HEK293 (cell line): Measurements from ENCODE around the gene PWWP2A.

Experiments used
- BCL11A ChIP-seq: fragments of 450-650 bp; formaldehyde crosslinking; IDR thresholded peaks from 2 replicates; pipeline ENCODE4 v1.5.1; 2016; ENCODE audit warnings: low read depth, missing biosample characterization, missing genetic modification characterization
- EGR2 ChIP-seq: fragments of 450-650 bp; formaldehyde crosslinking; IDR thresholded peaks from 2 replicates; pipeline ENCODE4 v1.5.1; 2016; ENCODE audit warnings: low read depth, missing biosample characterization, missing genetic modification characterization
- IKZF3 ChIP-seq: fragments of 450-650 bp; IDR thresholded peaks from 2 replicates; pipeline ENCODE4 v1.5.0; 2018; ENCODE audit warnings: missing biosample characterization, mild to moderate bottlenecking, missing genetic modification characterization, moderate library complexity
- KLF16 ChIP-seq: fragments of 450-650 bp; formaldehyde crosslinking; IDR thresholded peaks from 2 replicates; pipeline ENCODE4 v1.5.1; 2017; ENCODE audit warnings: missing biosample characterization, missing genetic modification characterization
- MZF1 ChIP-seq: fragments of 450-650 bp; formaldehyde crosslinking; IDR thresholded peaks from 2 replicates; pipeline ENCODE4 v1.5.1; 2017; ENCODE audit warnings: missing biosample characterization, missing genetic modification characterization, borderline replicate concordance
- OVOL3 ChIP-seq: fragments of 450-650 bp; formaldehyde crosslinking; IDR thresholded peaks from 2 replicates; pipeline ENCODE4 v1.5.1; 2016; ENCODE audit warnings: missing biosample characterization, missing genetic modification characterization
- PRDM10 ChIP-seq: fragments of 450-650 bp; formaldehyde crosslinking; IDR thresholded peaks from 2 replicates; pipeline ENCODE4 v1.5.1; 2016; ENCODE audit warnings: missing biosample characterization, missing genetic modification characterization
- SCRT1 ChIP-seq: fragments of 450-650 bp; formaldehyde crosslinking; IDR thresholded peaks from 2 replicates; pipeline ENCODE4 v1.5.1; 2016; ENCODE audit warnings: missing biosample characterization, missing genetic modification characterization, borderline replicate concordance
- SP2 ChIP-seq: fragments of 450-650 bp; formaldehyde crosslinking; IDR thresholded peaks from 2 replicates; pipeline ENCODE4 v1.5.1; 2016; ENCODE audit warnings: missing biosample characterization, missing genetic modification characterization
- SP3 ChIP-seq: fragments of 450-650 bp; formaldehyde crosslinking; IDR thresholded peaks from 2 replicates; pipeline ENCODE4 v1.5.1; 2016; ENCODE audit warnings: missing biosample characterization, missing genetic modification characterization
- WT1 ChIP-seq: fragments of 450-650 bp; formaldehyde crosslinking; IDR thresholded peaks from 2 replicates; pipeline ENCODE4 v1.5.1; 2016; ENCODE audit warnings: missing biosample characterization, missing genetic modification characterization
- YY1 ChIP-seq: fragments of 450-650 bp; formaldehyde crosslinking; IDR thresholded peaks from 2 replicates; pipeline ENCODE4 v1.5.1; 2018; ENCODE audit warnings: missing biosample characterization, missing genetic modification characterization
- ZBTB44 ChIP-seq: fragments of 450-650 bp; IDR thresholded peaks from 2 replicates; pipeline ENCODE4 v1.5.1; 2018; ENCODE audit warnings: missing biosample characterization, mild to moderate bottlenecking, missing genetic modification characterization
- ZFP41 ChIP-seq: fragments of 450-650 bp; formaldehyde crosslinking; IDR thresholded peaks from 2 replicates; pipeline ENCODE4 v1.5.1; 2016; ENCODE audit warnings: missing biosample characterization, missing genetic modification characterization, borderline replicate concordance
- ZIC2 ChIP-seq: fragments of 450-650 bp; formaldehyde crosslinking; IDR thresholded peaks from 2 replicates; pipeline ENCODE4 v1.5.1; 2016; ENCODE audit warnings: missing biosample characterization, missing genetic modification characterization
- ZNF132 ChIP-seq: fragments of 450-650 bp; formaldehyde crosslinking; IDR thresholded peaks from 2 replicates; pipeline ENCODE4 v1.5.1; 2017; ENCODE audit warnings: missing biosample characterization, missing genetic modification characterization, borderline replicate concordance
- ZNF211 ChIP-seq: fragments of 450-650 bp; formaldehyde crosslinking; IDR thresholded peaks from 2 replicates; pipeline ENCODE4 v1.5.1; 2016; ENCODE audit warnings: low read depth, missing biosample characterization, missing genetic modification characterization
- ZNF221 ChIP-seq: fragments of 450-650 bp; formaldehyde crosslinking; IDR thresholded peaks from 2 replicates; pipeline ENCODE4 v1.5.1; 2017; ENCODE audit warnings: missing biosample characterization, missing genetic modification characterization, borderline replicate concordance
- ZNF248 ChIP-seq: fragments of 450-650 bp; formaldehyde crosslinking; IDR thresholded peaks from 2 replicates; pipeline ENCODE4 v1.5.1; 2017; ENCODE audit warnings: missing biosample characterization, missing genetic modification characterization
- ZNF302 ChIP-seq: fragments of 450-650 bp; formaldehyde crosslinking; IDR thresholded peaks from 2 replicates; pipeline ENCODE4 v1.5.1; 2016; ENCODE audit warnings: missing biosample characterization, missing genetic modification characterization, low read depth
- ZNF311 ChIP-seq: fragments of 450-650 bp; formaldehyde crosslinking; IDR thresholded peaks from 2 replicates; pipeline ENCODE4 v1.5.1; 2017; ENCODE audit warnings: missing biosample characterization, missing genetic modification characterization, borderline replicate concordance
- ZNF341 ChIP-seq: fragments of 450-650 bp; formaldehyde crosslinking; IDR thresholded peaks from 2 replicates; pipeline ENCODE4; 2016; ENCODE audit warnings: low read depth, missing biosample characterization, missing genetic modification characterization
- ZNF362 ChIP-seq: fragments of 450-650 bp; formaldehyde crosslinking; IDR thresholded peaks from 2 replicates; pipeline ENCODE4 v1.5.1; 2016; ENCODE audit warnings: missing biosample characterization, missing genetic modification characterization
- ZNF366 ChIP-seq: fragments of 450-650 bp; formaldehyde crosslinking; conservative IDR thresholded peaks from 2 replicates; pipeline ENCODE4 v1.5.1; 2016; ENCODE audit warnings: missing biosample characterization, missing genetic modification characterization
- ZNF398 ChIP-seq: fragments of 450-650 bp; formaldehyde crosslinking; IDR thresholded peaks from 2 replicates; pipeline ENCODE4 v1.5.1; 2017; ENCODE audit warnings: missing biosample characterization, missing genetic modification characterization
- ZNF501 ChIP-seq: fragments of 450-650 bp; formaldehyde crosslinking; IDR thresholded peaks from 2 replicates; pipeline ENCODE4 v1.5.1; 2016; ENCODE audit warnings: missing biosample characterization, missing genetic modification characterization
- ZNF530 ChIP-seq: fragments of 450-650 bp; formaldehyde crosslinking; IDR thresholded peaks from 2 replicates; pipeline ENCODE4 v1.5.1; 2016; ENCODE audit warnings: low read depth, missing biosample characterization, missing genetic modification characterization
- ZNF549 ChIP-seq: fragments of 450-650 bp; IDR thresholded peaks from 2 replicates; pipeline ENCODE4 v1.5.1; 2018; ENCODE audit warnings: missing biosample characterization, missing genetic modification characterization, mild to moderate bottlenecking, inconsistent platforms, moderate library complexity
- ZNF560 ChIP-seq: fragments of 450-650 bp; formaldehyde crosslinking; IDR thresholded peaks from 2 replicates; pipeline ENCODE4 v1.5.1; 2017; ENCODE audit warnings: missing biosample characterization, missing genetic modification characterization, borderline replicate concordance
- ZNF580 ChIP-seq: fragments of 450-650 bp; formaldehyde crosslinking; IDR thresholded peaks from 2 replicates; pipeline ENCODE4 v1.5.1; 2016; ENCODE audit warnings: missing biosample characterization, missing genetic modification characterization
- ZNF658 ChIP-seq: fragments of 450-650 bp; formaldehyde crosslinking; IDR thresholded peaks from 2 replicates; pipeline ENCODE4; 2016; ENCODE audit warnings: missing biosample characterization, missing genetic modification characterization
- ZNF660 ChIP-seq: fragments of 450-650 bp; IDR thresholded peaks from 2 replicates; pipeline ENCODE4 v1.5.1; 2018; ENCODE audit warnings: missing biosample characterization, mild to moderate bottlenecking, missing genetic modification characterization

PWWP2A gene

GRCh38 chr5:160165137-160166068, 46.2 kb upstream of the PWWP2A start (continued):
- TF ChIP-seq ZNF362 (tag by site-specific recombination) (no peak), MZF1 (tag by site-specific recombination) (no peak), ZNF211 (tag by site-specific recombination) (no peak), ZNF132 (no peak), PRDM10 (tag by site-specific recombination) (peak; percentile 99), ZNF311 (tag by site-specific recombination) (no peak), WT1 (tag by site-specific recombination) (no peak), ZNF221 (tag by site-specific recombination) (no peak), ZNF248 (no peak), SCRT1 (no peak), SP2 (tag by site-specific recombination) (peak; percentile 93), ZNF530 (tag by site-specific recombination) (no peak), ZNF658 (no peak), ZNF366 (tag by site-specific recombination) (peak; percentile 59), ZNF341 (tag by site-specific recombination) (no peak; the same call in 1 of the 2 replicates), EGR2 (tag by site-specific recombination) (no peak), ZIC2 (peak; percentile 65), ZNF398 (tag by site-specific recombination) (no peak), IKZF3 (tag by site-specific recombination) (no peak), ZNF302 (no peak), YY1 (tag by site-specific recombination) (no peak), OVOL3 (tag by site-specific recombination) (no peak), ZNF660 (tag by site-specific recombination) (no peak; the same call in 1 of the 2 replicates), ZNF560 (no peak), ZNF501 (tag by site-specific recombination) (peak; percentile 51; the same call in 1 of the 2 replicates), ZBTB44 (tag by site-specific recombination) (0 out of 2 replicates have a peak, but pooled peaks have one; percentile 4), ZFP41 (tag by site-specific recombination) (no peak), KLF16 (tag by site-specific recombination) (no peak), SP3 (tag by site-specific recombination) (peak; percentile 86), ZNF549 (tag by site-specific recombination) (no peak), ZNF580 (tag by site-specific recombination) (no peak), BCL11A (tag by site-specific recombination) (no peak)
